Prostate gland (tissue), 2 donors: ENCODE data around the gene COL23A1. TPM values are rescaled to one million over a fixed set of nuclear protein-coding genes. Genes with fewer than 3 reads are reported as not detected.

Experiments used
- DNase-seq: peaks from one replicate; pipeline ENCODE4 v3.0.0-alpha.2; 2019; ENCODE audit warnings: low spot score
- H3K27ac ChIP-seq, 2 donors: fragments of 200-600 bp; sonication (generic); 2 replicates each; pipeline ENCODE4 v1.5.1; 2017 to 2019
- H3K27me3 ChIP-seq: fragments of 200-600 bp; sonication (generic); replicated peaks from 2 replicates; pipeline ENCODE4 v1.5.1; 2019; ENCODE audit not compliant: insufficient read depth
- H3K36me3 ChIP-seq, 2 donors: fragments of 200-600 bp; sonication (generic); 1 replicate in 1 of 2; 2 replicates in 1 of 2; pipeline versions ENCODE4 v1.5.1 to v1.8.1; 2017 to 2019
- H3K4me1 ChIP-seq: fragments of 200-600 bp; sonication (generic); replicated peaks from 2 replicates; pipeline ENCODE4 v1.5.1; 2019
- H3K4me3 ChIP-seq, 2 donors: fragments of 200-600 bp; sonication (generic); 2 replicates each; pipeline ENCODE4 v1.5.1; 2017 to 2019
- H3K9me3 ChIP-seq: fragments of 200-600 bp; sonication (generic); 2 replicates; pipeline ENCODE4 v1.5.1; 2017
- POLR2A ChIP-seq: fragments of 450-650 bp; IDR thresholded peaks from one replicate; pipeline ENCODE4 v1.6.1; 2016; ENCODE audit warnings: antibody characterized with exemption, mild to moderate bottlenecking
- POLR2AphosphoS5 ChIP-seq: sonication (generic); formaldehyde crosslinking; IDR thresholded peaks from one replicate; pipeline ENCODE4 v1.6.1; 2017; ENCODE audit warnings: antibody characterized with exemption
- WGBS: methylation state at CpG from one replicate; pipeline ENCODE4 v1.1.5; 2018; 5-methylcytosine and 5-hydroxymethylcytosine counted together
- intact Hi-C: fragments of 100-400 bp; cut with DNase I; formaldehyde crosslinking; loops from one replicate; pipeline ENCODE4 v1.14.2; 2022
- total RNA-seq, 2 donors: library from RNA; depleted of rRNA; stranded (reverse); fragments of >200 nt; gene quantifications; one replicate each; pipeline ENCODE4 v1.1.0, GENCODE V29; 2016
- TF ChIP-seq, protein P1 (sequence below), 4 experiments: fragments of 200-600 bp in 2 of 4; fragments of 450-650 bp in 2 of 4; sonication (generic) in 2 of 4; IDR thresholded peaks; 1 replicate in 3 of 4; 2 replicates in 1 of 4; pipeline ENCODE4 v1.5.1; 2016 to 2019; ENCODE audit warnings: antibody characterized with exemption in 4 of 4, mild to moderate bottlenecking in 2 of 4, moderate library complexity in 2 of 4

Gene COL23A1
- total RNA-seq, 2 donors from 2014 or later = 2.7 to 6.1 TPM

DNA sequence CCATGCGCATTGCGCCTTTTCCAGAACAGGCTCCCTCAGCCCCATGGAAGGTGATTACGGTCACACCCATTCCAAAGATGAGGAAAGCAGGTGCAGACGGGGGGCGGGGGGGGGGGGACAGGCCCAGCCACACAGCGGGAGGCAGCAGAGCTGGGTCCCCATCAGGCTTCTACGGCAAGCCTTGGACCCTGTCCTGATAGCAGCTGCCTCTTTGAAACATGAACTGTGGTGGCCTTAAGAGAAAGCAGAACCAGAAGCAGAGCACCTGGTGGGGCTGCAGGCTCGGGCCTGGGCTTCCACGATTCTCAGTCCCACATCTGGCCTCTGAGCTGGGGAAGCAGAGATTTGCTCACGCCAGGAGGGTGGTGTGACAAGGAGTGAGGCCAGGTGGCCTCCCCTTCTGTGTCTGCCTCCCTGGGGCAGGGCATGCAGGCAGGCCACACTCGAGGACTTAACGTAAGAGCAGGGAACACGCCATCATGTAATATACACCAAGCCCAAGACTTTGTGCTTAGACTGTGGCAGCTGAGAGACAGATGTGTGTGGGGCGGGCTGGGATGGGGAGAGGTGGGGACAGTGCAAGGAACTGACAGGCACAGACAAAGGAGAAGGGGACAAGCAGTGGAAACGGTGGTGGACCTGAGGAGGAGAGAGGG is 343.4 kb downstream of the COL23A1 start:
- WGBS = 78% methylated on average over 14 of the region's 15 CpGs

DNA sequence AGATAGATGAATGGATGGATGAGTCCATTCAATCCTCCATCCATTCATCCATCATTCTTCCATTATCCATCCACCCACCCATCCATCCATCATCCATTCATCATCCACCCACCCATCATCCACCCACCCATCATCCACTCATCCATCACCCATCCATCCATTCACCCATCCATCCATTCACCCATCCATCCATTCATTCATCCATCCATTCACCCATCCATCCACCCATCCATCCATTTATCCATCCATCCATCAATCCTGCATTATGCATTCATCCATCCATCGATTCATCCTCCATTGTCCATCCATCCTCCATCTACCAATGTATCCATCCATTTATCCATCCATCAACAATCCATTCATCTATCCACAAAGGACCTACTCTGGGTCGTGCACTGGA is 344.8 kb downstream of the COL23A1 start:
- Histone ChIP-seq H3K27me3 (no peaks in the 10 kb centered on the region), H3K9me3 (no peaks in the 10 kb centered on the region), H3K27ac (no peak overlapping the region), H3K36me3 (no peaks in the 10 kb centered on the region), H3K4me3 (no peak overlapping the region), H3K4me1 (peaks cover 3% of the 10 kb centered on the region)
- no peak for DNase-seq
- WGBS = 88% methylated on average over 2 of the region's 2 CpGs
- intact Hi-C loops = no loop called here
- TF ChIP-seq, protein P1, sequence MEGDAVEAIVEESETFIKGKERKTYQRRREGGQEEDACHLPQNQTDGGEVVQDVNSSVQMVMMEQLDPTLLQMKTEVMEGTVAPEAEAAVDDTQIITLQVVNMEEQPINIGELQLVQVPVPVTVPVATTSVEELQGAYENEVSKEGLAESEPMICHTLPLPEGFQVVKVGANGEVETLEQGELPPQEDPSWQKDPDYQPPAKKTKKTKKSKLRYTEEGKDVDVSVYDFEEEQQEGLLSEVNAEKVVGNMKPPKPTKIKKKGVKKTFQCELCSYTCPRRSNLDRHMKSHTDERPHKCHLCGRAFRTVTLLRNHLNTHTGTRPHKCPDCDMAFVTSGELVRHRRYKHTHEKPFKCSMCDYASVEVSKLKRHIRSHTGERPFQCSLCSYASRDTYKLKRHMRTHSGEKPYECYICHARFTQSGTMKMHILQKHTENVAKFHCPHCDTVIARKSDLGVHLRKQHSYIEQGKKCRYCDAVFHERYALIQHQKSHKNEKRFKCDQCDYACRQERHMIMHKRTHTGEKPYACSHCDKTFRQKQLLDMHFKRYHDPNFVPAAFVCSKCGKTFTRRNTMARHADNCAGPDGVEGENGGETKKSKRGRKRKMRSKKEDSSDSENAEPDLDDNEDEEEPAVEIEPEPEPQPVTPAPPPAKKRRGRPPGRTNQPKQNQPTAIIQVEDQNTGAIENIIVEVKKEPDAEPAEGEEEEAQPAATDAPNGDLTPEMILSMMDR (IDR thresholded peaks at IDR 0.05) = no peak
- TF ChIP-seq POLR2AphosphoS5 = no peak
- no peak for TF ChIP-seq POLR2A

More for the DNA sequence above, 343.4 kb downstream of the COL23A1 start:
- H3K4me3 ChIP-seq = no peak overlapping the region
- H3K36me3 ChIP-seq = no peaks in the 10 kb centered on the region
- H3K27me3 ChIP-seq = no peaks in the 10 kb centered on the region
- TF ChIP-seq, protein P1 (IDR thresholded peaks at IDR 0.05) = no peak
- TF ChIP-seq POLR2A = no peak
- TF ChIP-seq POLR2AphosphoS5 = no peak
- no peaks in the 10 kb centered on the region for H3K9me3 ChIP-seq
- DNase-seq = no peak
- peaks cover 3% of the 10 kb centered on the region for H3K4me1 ChIP-seq
- H3K27ac ChIP-seq = no peak overlapping the region
- intact Hi-C loops = no loop called here

DNA sequence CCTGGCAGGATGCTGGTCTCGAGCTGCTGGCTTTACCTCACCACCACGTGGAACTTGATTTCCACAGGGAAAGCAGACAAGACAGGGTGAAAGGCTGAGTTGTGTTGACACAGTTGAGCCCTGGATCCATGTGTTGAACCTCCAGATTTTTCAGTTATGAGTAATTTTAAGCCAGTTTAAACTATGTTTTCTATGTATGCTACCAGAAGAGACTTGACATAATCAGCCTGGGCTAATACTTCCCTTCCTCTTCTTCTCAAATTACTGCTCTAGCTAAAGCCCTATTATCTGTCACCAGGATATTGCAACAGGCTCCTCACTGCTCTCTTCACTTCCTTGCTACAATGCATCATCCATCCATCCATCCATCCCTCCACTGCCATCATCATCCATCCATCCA is 345.6 kb downstream of the COL23A1 start:
- Histone ChIP-seq H3K4me3 (no peak overlapping the region), H3K27me3 (no peaks in the 10 kb centered on the region), H3K27ac (no peak overlapping the region), H3K36me3 (no peaks in the 10 kb centered on the region), H3K4me1 (peaks cover 3% of the 10 kb centered on the region), H3K9me3 (no peaks in the 10 kb centered on the region)
- TF ChIP-seq POLR2AphosphoS5 = no peak
- intact Hi-C loops = no loop called here
- DNase-seq = no peak
- WGBS = 77% methylated on average over 2 of the region's 2 CpGs

DNA sequence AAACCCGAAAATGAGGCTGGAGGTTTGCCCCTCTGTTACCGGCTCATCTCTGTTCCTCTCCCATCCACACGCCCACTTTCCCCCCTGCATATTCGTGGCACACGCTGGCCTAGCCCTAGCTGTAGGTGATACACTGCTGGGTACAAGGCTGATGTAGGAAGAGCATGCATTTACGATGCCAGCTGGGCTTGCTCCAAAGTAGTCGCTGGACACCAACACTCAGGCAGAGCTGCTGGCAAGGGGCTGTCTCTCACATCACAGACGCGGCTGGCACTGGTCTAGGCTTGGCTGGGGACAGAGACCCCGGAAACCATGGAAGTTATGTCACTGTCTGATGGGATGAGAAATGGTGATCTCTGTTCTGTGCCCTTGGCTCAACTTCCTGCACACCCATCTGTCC is 347.8 kb downstream of the COL23A1 start:
- H3K4me1 ChIP-seq = no peaks in the 10 kb centered on the region
- H3K9me3 ChIP-seq = no peaks in the 10 kb centered on the region
- no peak for DNase-seq
- intact Hi-C loops = no loop called here
- no peak overlapping the region for H3K4me3 ChIP-seq
- no peaks in the 10 kb centered on the region for H3K36me3 ChIP-seq
- H3K27me3 ChIP-seq = no peaks in the 10 kb centered on the region
- no peak overlapping the region for H3K27ac ChIP-seq
- WGBS = 67% methylated on average over 10 of the region's 10 CpGs
- TF ChIP-seq POLR2A (no peak), POLR2AphosphoS5 (no peak)
- TF ChIP-seq, protein P1 (IDR thresholded peaks at IDR 0.05) = no peak

DNA sequence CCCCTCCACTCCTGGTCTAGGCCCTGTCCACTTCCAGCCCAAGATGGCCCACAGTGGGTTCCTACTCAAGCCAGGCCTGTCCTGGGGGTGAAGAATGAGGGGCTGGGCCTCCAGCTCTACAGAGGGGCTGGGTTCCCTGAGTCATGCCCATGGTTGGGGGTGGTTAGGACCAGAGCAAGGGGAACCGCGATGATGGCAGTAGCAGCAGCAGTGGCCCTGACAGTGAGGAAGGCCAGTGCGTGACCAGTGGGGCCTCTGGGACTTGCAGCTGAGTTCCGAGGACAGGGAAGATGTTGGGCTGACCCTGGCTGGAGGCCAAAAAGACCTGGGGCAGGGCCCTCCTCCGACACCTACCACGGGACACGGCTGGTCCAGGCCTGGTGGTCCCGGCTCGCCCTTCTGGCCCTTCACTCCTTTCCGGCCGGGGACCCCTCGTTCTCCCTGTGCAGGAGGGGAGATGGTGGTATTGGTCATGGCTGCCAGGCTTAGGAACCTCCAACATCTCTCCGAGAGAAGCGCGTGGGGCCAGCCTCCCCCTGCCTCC is 348.4 kb downstream of the COL23A1 start:
- Histone ChIP-seq H3K27me3 (no peaks in the 10 kb centered on the region), H3K4me3 (no peak overlapping the region), H3K27ac (no peak overlapping the region), H3K36me3 (no peaks in the 10 kb centered on the region), H3K9me3 (no peaks in the 10 kb centered on the region), H3K4me1 (no peaks in the 10 kb centered on the region)
- intact Hi-C loops = no loop called here
- DNase-seq = no peak
- WGBS = 84% methylated on average over 14 of the region's 15 CpGs
- TF ChIP-seq POLR2AphosphoS5 = no peak
- TF ChIP-seq, protein P1 (IDR thresholded peaks at IDR 0.05) = no peak
- TF ChIP-seq POLR2A = no peak
